Measurements from ENCODE around the gene EFNB2.

DNA sequence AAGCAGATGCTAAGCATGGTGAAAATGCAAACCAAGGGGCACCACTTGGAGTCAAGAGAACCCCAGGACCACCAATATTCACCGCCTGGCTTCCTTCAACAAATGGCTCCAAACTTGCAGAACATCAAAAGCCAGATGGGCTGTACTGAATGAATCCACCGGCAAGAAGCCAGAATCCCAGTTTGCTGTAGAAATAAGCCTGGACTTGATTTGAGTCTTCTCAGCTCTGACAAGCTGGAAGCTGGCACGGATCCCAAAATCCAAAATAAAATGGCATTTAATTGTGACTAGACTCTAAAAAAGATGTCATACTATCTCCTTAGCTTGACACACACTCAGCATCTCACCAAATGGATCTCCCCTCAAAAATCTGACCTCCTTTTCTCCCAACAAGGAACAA is 11.9 kb downstream of the EFNB2 start:
- no peak for TF ChIP-seq POLR2A (IDR thresholded peaks at IDR 0.05)
- no peak for TF ChIP-seq CTCF (IDR thresholded peaks at IDR 0.05)

Measured in adrenal gland (tissue), 5 donors.